ENCODE measurements around the gene MARF1. TPM values are rescaled to one million over a fixed set of nuclear protein-coding genes. Genes with fewer than 3 reads are reported as not detected.
"Not testable (repeated sequence)": the region's sequence is repeated elsewhere in the genome, so short reads cannot be mapped to it uniquely, and the experiment has no call there.

MARF1 gene
- total RNA-seq, 1 experiment from 2014 or later = 8.9 TPM

DNA sequence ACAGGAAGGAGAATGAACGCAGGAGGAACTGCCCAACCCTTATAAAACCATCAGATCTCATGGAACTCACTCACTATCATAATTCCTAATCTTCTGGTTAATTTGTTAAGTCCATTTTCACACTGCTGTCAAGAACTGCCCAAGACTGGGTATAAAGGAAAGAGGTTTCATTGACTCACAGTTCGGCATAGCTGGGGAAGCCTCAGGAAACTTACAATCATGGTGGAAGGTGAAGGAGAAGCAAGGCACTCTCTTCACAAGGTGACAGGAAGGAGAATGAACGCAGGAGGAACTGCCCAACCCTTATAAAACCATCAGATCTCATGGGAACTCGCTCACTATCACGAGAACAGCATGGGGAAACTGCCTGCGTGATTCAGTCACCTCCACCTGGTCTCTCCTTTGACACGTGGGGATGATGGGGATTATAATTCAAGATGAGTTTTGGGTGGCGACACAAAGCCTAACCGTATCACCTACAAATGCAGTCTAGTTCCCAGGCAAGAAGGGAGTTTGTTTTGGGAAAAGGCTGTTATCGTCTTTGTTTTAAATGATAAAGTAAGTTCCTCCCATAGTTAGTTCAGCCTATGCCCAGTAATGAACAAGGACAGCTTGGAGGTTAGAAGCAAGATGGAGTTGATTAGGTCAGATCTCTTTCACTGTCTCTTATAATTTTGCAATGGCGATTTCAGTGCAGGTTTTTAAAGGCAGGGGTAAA, 68.9 kb downstream of the MARF1 start:
- not testable (repeated sequence) for DNase-seq (ENCODE audit: low spot score)

DNA sequence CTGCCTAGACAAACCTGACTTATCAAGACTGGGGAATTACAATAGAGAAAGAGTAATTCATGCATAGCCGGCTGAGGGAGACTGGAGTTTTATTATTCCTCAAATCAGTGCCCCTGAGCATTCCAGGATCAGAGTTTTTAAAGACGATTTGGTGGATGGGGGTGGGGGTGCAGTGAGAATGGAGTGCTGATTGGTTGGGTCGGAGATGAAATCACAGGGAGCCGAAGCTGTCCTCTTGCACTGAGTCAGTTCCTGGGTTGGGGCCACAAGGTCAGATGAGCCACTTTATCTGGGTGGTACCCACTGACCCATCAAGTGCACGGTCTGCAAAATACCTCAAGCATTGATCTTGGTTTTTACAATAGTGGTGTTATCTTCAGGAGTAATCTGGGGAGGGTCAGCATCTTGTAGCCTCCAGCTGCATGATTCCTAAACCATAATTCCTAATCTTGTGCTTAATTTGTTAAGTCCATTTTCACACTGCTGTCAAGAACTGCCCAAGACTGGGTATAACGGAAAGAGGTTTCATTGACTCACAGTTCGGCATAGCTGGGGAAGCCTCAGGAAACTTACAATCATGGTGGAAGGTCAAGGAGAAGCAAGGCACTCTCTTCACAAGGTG, 69.6 kb downstream of the MARF1 start:
- peak; percentile 22 for DNase-seq (ENCODE audit: low spot score)

DNA sequence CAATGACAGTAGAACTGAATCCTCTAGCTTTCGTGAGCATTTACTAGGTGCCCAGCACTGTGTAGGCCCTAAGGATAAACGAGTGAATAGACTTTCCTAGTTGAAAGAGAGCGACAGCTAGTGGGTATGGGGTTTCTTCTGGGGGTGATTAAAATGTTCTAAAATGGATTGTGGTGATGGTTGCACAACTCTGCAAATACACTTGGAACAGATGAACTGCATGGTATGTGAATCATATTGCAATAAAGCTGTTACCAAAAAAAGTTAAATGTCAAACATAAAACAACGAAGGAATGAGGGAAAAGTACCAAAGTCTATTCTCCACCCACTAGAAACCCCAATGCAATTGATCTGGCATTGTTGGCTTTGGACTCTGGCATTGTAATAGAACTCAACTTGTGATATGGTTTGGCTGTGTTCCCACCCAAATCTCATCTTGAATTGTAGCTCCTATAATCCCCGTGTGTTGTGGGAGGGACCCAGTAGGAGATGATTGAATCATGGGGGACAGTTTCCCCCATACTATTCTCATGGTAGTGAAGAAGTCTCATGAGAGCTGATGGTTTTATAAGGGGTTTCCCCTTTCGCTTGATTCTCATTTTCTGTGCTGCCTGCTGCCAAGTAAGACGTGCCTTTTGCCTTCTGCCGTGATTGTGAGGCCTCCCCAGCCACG, 70.5 kb downstream of the MARF1 start:
- no peak for DNase-seq (ENCODE audit: low spot score)

DNA sequence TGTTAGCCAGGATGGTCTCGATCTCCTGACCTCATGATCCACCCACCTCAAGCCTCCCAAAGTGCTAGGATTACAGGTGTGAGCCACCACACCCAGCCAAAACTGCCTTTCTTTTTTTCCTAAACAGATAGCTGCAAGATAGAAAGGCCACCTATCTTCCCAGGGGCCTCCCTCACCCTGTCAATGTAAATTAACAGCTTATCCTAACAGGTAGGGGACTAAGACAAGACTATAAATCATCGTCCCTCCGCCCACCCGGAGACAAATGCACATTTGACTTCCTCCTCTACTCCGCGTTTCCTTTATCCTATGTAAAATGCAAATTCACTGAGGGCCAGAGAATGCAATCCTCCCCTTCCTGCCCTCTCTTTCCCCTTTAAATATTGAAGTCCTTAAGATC, 71.4 kb downstream of the MARF1 start:
- DNase-seq (ENCODE audit: low spot score) = no peak

DNA sequence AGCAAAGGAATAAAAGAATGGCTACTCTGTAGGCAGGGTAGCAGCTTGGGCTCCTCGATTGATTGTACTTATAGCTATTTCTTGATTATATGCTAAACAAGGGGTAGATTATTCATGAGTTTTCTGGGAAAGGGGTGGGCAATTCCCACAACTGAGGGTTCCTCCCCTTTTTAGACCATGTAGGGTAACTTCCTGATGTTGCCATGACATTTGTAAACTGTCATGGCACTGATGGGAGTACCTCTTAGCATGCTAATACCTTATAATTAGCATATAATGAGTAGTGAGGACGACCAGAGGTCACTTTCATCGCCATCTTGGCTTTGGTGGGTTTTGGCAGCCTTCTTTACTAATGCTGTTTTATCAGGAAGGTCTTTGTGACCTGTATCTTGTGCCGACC, 72.3 kb downstream of the MARF1 start:
- DNase-seq (ENCODE audit: low spot score) = not testable (repeated sequence)

DNA sequence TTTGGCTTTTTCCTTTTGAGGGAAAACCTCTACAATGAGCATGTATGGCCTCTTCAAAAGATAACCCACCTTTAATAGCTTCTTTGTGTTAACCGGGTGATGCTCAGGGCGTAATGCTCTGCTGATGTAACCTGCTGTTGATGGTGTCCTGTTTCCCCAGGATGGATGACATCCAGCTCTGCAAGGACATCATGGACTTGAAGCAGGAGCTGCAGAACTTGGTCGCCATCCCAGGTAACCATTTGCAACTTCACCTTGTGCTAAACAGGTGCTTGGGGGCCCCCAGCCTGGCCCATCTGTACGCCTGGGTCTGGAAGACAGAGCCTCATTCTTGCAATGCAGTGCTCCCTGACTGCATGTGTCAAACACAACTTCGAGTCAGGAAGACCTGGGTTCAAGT, 75.1 kb downstream of the MARF1 start:
- DNase-seq (ENCODE audit: low spot score) = no peak

DNA sequence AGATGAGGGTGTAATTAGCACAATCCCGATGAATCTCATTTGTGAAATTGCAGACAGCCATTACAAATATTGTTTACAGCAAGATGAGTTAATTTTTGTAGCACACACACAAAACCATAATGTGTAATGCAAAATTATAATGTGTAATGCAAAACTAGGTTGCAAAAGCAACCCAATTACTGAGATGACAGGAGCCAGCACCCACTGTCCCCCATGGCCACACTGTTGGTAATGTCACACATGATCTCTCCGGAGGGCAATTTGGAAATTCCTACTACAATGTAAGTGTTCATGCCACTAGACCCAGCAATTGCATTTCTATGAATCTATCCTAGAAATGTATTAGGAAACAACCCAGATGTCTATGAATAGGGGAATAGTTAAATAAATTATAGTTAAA, 76.9 kb downstream of the MARF1 start:
- no peak for DNase-seq (ENCODE audit: low spot score)

DNA sequence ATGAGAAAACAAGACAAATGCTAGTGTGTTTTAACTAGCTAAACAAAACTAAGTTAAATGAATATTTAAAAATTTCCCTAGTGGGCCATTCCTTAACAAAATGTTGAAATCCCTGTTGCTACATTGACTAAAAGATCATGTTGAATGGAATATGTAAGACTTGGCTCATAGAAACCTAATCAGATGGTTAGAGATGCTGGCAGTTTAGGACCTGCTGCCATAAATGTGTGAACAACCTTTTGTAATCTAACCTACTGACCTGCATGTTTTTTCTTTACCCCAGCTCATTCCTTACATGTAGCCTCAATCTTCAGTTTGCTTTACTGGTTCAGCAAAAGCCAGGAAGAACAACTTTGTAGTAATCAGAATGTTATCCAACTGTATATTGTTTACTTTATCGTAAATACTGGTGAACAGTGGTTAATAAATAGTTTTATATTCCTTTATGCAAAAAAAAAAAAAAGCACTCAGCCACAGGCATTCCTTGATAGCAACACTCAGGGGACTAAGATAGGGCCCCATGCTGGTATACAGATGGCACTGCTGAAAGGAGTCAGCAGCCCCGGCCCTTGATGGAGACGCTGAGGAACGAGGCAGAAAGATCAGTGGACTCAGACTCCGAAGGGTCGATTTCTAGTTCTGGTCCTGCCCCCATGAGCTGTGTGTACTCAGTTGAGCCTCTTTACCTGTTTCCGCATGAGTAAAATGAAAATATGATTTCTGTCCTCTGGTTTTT, 78.2 kb downstream of the MARF1 start:
- no peak for DNase-seq (ENCODE audit: low spot score)

DNA sequence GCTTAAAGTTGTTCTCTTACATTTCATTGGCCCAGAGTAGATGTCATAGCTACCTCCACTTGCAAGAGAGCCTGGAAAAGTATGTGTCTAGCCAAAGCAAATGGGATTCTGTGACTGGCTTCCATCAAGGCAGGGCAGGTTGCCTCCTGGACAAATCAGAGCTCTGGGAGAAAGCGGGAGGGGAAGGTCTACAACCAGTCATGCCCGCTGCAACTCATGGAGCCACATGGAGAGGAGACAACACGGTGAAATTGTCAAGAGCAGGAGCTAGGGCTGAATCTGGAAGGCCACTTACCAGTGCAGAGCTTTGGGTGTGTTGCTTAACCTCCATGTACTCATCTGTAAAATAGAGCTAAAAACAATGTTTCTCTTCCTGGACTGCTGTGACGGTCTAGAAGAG, 83.8 kb downstream of the MARF1 start:
- DNase-seq (ENCODE audit: low spot score) = no peak

DNA sequence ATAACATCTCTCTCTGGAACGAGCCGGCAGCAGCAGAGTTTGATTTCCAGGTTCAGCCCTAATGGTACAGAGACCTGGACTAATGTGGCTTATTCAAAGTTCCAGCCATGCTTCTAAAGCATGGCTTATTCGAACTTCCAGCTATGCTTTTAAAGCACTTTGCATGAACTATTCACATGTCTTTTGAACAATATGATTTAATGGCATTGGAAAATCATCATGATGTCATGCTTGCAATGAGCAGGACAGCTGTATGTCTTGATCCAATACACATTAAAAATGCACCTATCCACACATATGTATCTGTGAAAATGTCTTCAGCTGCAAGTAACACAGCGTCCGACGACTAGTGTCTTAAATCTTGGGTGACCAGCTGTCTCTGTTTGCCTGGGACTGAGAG, 85.7 kb downstream of the MARF1 start:
- no peak for DNase-seq (ENCODE audit: low spot score)

DNA sequence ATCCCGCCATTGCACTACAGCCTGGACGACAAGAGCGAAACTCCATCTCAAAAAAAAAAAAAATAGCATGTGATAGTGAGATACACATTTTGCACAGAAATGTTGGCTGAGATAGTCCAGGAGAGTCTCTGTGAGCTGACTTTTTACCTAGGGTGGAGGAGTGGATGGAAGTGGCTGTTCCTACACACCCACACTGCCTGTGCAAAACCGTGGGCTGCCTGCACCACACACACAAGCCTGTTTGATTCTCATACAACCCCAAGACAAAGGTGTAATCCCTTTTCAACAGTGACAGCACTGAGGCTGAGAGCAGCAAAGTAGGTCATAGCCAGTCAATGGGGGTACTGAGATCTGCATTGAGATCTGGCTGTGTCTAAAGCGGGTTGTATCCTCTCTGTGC, 86.8 kb downstream of the MARF1 start:
- no peak for DNase-seq (ENCODE audit: low spot score)

DNA sequence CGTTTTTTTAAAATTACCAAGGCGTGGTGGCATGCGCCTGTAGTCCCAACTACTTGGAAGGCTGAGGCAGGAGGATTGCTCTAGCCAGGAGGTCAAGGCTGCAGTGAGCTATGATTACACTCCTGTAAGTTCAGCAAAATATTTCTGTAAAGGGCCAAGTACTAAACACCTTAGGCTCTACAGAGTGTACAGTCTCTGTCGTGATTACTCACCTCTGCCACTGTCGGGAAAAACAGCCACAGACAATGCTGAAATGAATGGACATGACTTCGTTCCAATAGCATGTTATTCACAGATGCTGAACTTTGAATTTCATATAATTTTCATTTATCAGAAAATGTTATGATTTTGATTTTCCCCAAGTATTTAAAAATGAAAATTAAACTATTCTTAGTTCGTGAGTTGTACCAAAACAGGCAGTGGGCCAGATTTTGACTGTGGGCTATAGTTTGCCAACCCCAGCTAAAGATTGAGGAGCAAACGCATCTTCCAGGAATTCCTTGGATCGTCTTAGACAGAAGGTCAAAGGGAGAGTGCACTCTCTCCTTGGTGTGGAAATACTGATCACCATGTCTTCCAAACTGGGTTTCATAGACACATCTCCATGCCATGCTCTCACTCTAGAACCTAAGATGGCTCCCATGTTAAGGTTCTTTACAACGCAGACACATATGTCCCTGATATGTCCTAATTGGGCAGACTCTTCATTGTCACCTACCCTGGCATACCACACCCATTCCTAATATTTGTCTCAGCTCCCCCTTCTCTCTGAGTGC, 89.5 kb downstream of the MARF1 start:
- no peak for DNase-seq (ENCODE audit: low spot score)

DNA sequence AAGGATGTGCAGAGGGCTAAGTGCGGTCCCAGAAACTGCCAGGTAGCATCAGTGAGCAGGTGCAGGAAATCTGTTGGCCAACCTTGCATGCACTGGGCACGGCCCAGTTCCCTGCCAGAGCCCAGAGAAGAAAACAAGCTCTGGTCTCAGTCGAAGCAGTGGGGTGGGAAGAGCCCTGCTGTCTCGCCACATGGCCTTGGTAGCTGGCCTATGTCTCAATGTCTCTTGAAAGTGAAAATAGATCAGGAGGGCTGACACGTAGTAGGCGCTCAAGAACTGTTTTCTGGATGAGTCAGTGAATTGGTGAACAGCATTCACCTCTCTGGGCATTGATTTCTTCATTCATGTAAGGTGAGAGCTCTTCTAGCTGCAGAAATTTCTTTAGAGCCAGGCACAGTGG, 90.4 kb downstream of the MARF1 start:
- DNase-seq (ENCODE audit: low spot score) = no peak

DNA sequence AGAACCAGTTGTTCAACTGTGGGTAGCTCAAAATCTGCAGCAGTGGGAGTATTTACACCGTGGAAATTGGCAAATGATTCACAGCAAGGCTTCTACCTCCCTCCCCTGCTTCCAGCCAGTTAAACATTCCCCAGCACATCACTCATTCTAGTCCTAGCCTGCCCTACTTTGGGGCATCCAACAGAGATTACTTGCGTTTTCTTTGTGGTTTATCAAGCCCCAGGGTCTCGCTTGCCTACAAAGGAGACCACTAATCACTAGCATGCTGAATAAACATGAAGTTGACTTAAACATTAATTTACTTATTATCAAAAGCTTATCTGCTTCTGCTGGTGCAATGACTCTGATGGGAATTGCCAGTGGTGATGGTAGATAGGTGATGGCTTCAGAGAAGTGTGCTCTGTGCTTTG, 94.5 kb downstream of the MARF1 start:
- no peak for DNase-seq (ENCODE audit: low spot score)

DNA sequence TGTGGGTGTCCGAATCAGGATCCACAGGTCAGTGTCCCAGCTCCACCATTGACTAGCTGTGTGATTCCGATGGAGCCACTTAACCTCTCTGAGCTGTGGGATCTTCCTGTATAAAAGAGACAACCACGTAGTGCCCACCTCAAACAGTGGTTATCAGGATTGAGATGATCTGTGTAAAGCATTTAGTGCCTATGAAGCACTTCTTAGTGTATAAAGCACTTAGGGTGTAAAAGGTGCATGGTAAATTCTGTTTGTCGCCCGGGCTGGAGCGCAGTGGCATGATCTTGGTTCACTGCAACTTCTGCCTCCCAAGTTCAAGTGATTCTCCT, 95.2 kb downstream of the MARF1 start:
- DNase-seq (ENCODE audit: low spot score) = no peak

DNA sequence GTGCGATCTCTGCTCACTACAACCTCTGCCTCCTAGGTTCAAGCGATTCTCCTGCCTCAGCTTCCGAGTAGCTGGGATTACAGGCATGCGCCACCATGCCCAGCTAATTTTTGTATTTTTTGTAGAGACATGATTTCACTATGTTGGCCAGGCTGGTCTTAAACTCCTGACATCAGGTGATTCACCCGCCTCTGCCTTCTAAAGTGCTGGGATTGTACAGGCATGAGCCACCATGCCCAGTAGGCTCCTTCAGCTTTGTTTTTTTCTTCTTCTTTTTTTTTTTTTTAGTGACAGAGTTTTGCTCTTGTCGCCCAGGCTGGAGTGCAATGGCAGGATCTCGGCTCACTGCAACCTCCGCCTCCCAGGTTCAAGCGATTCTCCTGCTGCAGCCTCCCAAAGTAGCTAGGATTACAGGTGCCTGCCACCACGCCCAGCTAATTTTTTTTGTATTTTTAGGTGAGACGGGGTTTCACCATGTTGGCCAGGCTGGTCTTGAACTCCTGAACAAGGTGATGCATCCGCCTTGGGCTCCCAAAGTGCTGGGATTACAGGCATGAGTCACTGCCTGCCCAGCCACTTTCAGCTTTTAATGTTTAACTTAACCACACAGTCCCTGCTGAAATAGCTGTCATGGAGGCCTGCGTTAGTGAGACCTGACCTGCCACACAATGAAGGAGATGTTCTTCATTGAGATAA, 95.7 kb downstream of the MARF1 start:
- DNase-seq (ENCODE audit: low spot score) = not testable (repeated sequence)

DNA sequence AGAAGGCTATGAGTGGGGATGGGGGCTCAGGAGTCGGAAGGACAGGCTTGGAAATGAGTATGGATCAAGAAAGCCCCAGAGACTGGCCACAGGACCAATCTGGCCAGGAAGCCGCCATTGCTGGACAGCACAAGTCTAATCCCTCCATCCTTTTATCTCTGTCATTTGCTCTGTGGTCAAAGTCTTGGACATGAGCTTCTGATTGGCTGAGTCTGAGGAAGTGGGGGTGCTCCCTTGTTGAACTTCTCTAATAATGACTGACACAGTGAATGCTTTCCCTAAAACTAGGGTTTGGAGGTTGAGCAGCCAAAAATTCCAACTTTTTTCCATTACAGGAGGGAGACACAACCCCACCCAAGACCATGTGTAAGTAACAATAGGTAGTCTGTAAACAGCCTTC, 97.4 kb downstream of the MARF1 start:
- DNase-seq (ENCODE audit: low spot score) = no peak

DNA sequence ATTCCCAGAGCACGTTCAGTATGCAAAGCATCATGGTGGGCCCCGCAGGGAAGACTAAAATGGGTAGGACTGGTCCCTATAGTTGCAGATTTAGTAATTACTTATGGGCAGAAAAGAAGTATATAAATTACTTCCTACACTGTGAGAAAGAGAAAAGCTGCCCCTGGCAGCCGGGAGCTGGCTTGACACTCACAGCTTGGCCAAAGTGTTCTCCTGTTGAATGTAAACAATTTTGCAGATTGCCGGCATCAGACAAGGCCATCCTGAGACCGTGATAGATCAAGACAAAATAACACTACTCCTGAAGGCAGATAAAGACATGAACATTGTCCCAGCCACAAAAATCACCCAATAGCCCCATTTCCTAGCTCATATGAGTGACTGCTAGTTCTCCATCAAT, 98.5 kb downstream of the MARF1 start:
- DNase-seq (ENCODE audit: low spot score) = no peak
